A549 (cell line): ENCODE results near the gene LRRC14B.

Experiments
- BHLHE40 ChIP-seq: IDR thresholded peaks from 2 replicates; pipeline ENCODE4 v1.6.1; 2012; ENCODE audit warnings: low read depth, low read length, inconsistent platforms
- CEBPB ChIP-seq, 2 experiments: fragments of >200 bp in 1 of 2; sonication (Bioruptor Twin) in 1 of 2; formaldehyde crosslinking in 1 of 2; IDR thresholded peaks; 2 replicates each; pipeline ENCODE4 v1.6.1; 2012 to 2016
- CHD2 ChIP-seq: fragments of 150-350 bp; IDR thresholded peaks from 2 replicates; pipeline ENCODE4 v1.6.1; 2014; ENCODE audit warnings: low read length; ENCODE audit not compliant: partially characterized antibody
- EP300 ChIP-seq, 2 experiments: fragments of >200 bp; sonication (Bioruptor Twin); formaldehyde crosslinking; IDR thresholded peaks; 2 replicates in 1 of 2; 3 replicates in 1 of 2; pipeline ENCODE4 v1.6.1; 2016 to 2017
- FOSB ChIP-seq: fragments of 250-450 bp; sonication (Bioruptor Pico); IDR thresholded peaks from 2 replicates; pipeline ENCODE4 v1.5.0; 2020; ENCODE audit warnings: mild to moderate bottlenecking, moderate library complexity
- KDM1A ChIP-seq: fragments of 200-600 bp; sonication (generic); IDR thresholded peaks from 2 replicates; pipeline ENCODE4 v1.6.1; 2016; ENCODE audit warnings: low read depth, mild to moderate bottlenecking
- POLR2A ChIP-seq: IDR thresholded peaks from 2 replicates; pipeline ENCODE4 v1.6.1; 2012; ENCODE audit warnings: mild to moderate bottlenecking, low read length
- RFX5 ChIP-seq: fragments of 450-650 bp; IDR thresholded peaks from 2 replicates; pipeline ENCODE4 v1.7.1; 2014; ENCODE audit warnings: antibody characterized with exemption, mild to moderate bottlenecking, moderate library complexity
- RNF2 ChIP-seq: fragments of 200-600 bp; sonication (generic); IDR thresholded peaks from 2 replicates; pipeline ENCODE4 v1.6.1; 2016; ENCODE audit warnings: low read depth, mild to moderate bottlenecking, antibody characterized with exemption, moderate library complexity, borderline replicate concordance
- SMC3 ChIP-seq: fragments of >200 bp; sonication (Bioruptor Twin); formaldehyde crosslinking; IDR thresholded peaks from 3 replicates; pipeline ENCODE4 v1.6.1; 2018; ENCODE audit warnings: inconsistent platforms
- ZFP36 ChIP-seq: fragments of 450-650 bp; IDR thresholded peaks from 2 replicates; pipeline ENCODE4 v1.6.1; 2014; ENCODE audit warnings: borderline replicate concordance; ENCODE audit not compliant: partially characterized antibody
- TF ChIP-seq, protein P1 (sequence below): fragments of >200 bp; sonication (Bioruptor Twin); formaldehyde crosslinking; IDR thresholded peaks from 3 replicates; pipeline ENCODE4 v1.5.1; 2016
- TF ChIP-seq, protein P2 (sequence below): IDR thresholded peaks from 2 replicates; pipeline ENCODE4 v1.6.1; 2012

DNA sequence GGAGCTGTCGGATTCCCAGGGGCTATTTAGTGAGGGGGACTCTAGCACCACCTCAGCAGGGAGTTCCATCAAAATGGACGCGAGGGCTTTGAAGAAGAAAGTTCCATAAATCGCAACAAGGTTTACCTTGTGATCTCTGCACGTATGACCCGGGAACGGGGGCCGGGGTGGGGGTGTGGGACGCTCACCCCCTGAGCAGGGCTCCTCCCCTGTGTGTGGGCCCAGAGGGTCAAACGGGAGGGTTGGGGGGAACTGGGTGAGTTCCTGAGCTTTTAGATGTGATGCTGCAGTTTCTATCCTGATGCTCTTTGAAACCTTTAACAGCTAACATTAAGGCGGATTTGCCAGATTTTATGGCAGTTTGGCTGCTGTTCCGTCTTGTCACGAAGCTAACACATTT, 18.9 kb upstream of the LRRC14B start:
- no peak for TF ChIP-seq ZFP36
- TF ChIP-seq, protein P1, sequence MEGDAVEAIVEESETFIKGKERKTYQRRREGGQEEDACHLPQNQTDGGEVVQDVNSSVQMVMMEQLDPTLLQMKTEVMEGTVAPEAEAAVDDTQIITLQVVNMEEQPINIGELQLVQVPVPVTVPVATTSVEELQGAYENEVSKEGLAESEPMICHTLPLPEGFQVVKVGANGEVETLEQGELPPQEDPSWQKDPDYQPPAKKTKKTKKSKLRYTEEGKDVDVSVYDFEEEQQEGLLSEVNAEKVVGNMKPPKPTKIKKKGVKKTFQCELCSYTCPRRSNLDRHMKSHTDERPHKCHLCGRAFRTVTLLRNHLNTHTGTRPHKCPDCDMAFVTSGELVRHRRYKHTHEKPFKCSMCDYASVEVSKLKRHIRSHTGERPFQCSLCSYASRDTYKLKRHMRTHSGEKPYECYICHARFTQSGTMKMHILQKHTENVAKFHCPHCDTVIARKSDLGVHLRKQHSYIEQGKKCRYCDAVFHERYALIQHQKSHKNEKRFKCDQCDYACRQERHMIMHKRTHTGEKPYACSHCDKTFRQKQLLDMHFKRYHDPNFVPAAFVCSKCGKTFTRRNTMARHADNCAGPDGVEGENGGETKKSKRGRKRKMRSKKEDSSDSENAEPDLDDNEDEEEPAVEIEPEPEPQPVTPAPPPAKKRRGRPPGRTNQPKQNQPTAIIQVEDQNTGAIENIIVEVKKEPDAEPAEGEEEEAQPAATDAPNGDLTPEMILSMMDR, result no peak
- TF ChIP-seq CHD2, result no peak
- TF ChIP-seq EP300 (IDR thresholded peaks at IDR 0.05), result no peak
- TF ChIP-seq SMC3, result no peak
- TF ChIP-seq FOSB, result no peak
- no peak for TF ChIP-seq RFX5
- TF ChIP-seq POLR2A, result no peak
- TF ChIP-seq, protein P2, sequence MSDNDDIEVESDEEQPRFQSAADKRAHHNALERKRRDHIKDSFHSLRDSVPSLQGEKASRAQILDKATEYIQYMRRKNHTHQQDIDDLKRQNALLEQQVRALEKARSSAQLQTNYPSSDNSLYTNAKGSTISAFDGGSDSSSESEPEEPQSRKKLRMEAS, result no peak
- no peak for TF ChIP-seq CEBPB (IDR thresholded peaks at IDR 0.05)
- TF ChIP-seq BHLHE40, result no peak
- TF ChIP-seq KDM1A, result no peak
- no peak for TF ChIP-seq RNF2
